ENCODE measurements around the gene MAGEB17.
A peak's percentile ranks its signal among the peaks of the same experiment; 100 is the strongest.
"Not testable (repeated sequence)": the region's sequence is repeated elsewhere in the genome, so short reads cannot be mapped to it uniquely, and the experiment has no call there.

MAGEB17 gene

GRCh38 chrX:16156692-16157331 is 10.5 kb upstream of the MAGEB17 start:
- no peak for DNase-seq

GRCh38 chrX:16160729-16161128 is 6.6 kb upstream of the MAGEB17 start:
- no peak for DNase-seq

GRCh38 chrX:16161173-16161572 is 6.1 kb upstream of the MAGEB17 start:
- DNase-seq, result not testable (repeated sequence)

GRCh38 chrX:16162391-16162790 is 4.9 kb upstream of the MAGEB17 start:
- no peak for DNase-seq

- no peak for DNase-seq
Measured at GRCh38 chrX:16164748-16165147, 2.5 kb upstream of the MAGEB17 start.

- DNase-seq, result no peak
Measured at GRCh38 chrX:16171039-16171438, 3.8 kb downstream of the MAGEB17 start.

GRCh38 chrX:16171944-16172343 is 4.7 kb downstream of the MAGEB17 start:
- no peak for DNase-seq

- no peak for DNase-seq
Measured at GRCh38 chrX:16172391-16172790, 5.1 kb downstream of the MAGEB17 start.

- DNase-seq, result no peak
Measured at GRCh38 chrX:16175329-16176061, 8.2 kb downstream of the MAGEB17 start.

GRCh38 chrX:16177260-16177659 is 10.0 kb downstream of the MAGEB17 start:
- DNase-seq, result no peak

GRCh38 chrX:16183843-16184242 is 16.6 kb downstream of the MAGEB17 start:
- not testable (repeated sequence) for DNase-seq

- DNase-seq, result no peak
Measured at GRCh38 chrX:16185725-16186136, 18.4 kb downstream of the MAGEB17 start.

- DNase-seq, result no peak
Measured at GRCh38 chrX:16186380-16187007, 19.2 kb downstream of the MAGEB17 start.

GRCh38 chrX:16187024-16187760 is 19.9 kb downstream of the MAGEB17 start:
- no peak for DNase-seq

GRCh38 chrX:16188687-16189086 is 21.4 kb downstream of the MAGEB17 start:
- DNase-seq, result peak; percentile 3

GRCh38 chrX:16191605-16192004 is 24.3 kb downstream of the MAGEB17 start:
- DNase-seq, result no peak

GRCh38 chrX:16196829-16197228 is 29.5 kb downstream of the MAGEB17 start:
- DNase-seq, result no peak

- no peak for DNase-seq
Measured at GRCh38 chrX:16199343-16199742, 32.1 kb downstream of the MAGEB17 start.

GRCh38 chrX:16202943-16203342 is 35.7 kb downstream of the MAGEB17 start:
- no peak for DNase-seq

- no peak for DNase-seq
Measured at GRCh38 chrX:16204538-16204937, 37.3 kb downstream of the MAGEB17 start.

GRCh38 chrX:16205840-16206239 is 38.6 kb downstream of the MAGEB17 start:
- no peak for DNase-seq

GRCh38 chrX:16207634-16208033 is 40.4 kb downstream of the MAGEB17 start:
- no peak for DNase-seq

GRCh38 chrX:16208601-16209000 is 41.3 kb downstream of the MAGEB17 start:
- DNase-seq, result no peak
